Transverse colon (tissue), 4 donors: Measurements from ENCODE around the gene RBM38. TPM values are rescaled to one million over a fixed set of nuclear protein-coding genes. Genes with fewer than 3 reads are reported as not detected.
A peak's percentile ranks its signal among the peaks of the same experiment; 100 is the strongest.

Source experiments
- DNase-seq: peaks from one replicate; pipeline ENCODE4 v3.0.0-alpha.2; 2019
- H3K27ac ChIP-seq, 4 donors: fragments of 200-600 bp; sonication (generic); 2 replicates each; pipeline ENCODE4 v1.5.1; 2016 to 2018; ENCODE audit warnings: inconsistent platforms in 4 of 4
- H3K27me3 ChIP-seq: fragments of 200-600 bp; sonication (generic); 2 replicates; pipeline ENCODE4 v1.5.1; 2017; ENCODE audit warnings: inconsistent platforms
- H3K36me3 ChIP-seq, 4 donors: fragments of 200-600 bp; sonication (generic); 2 replicates each; pipeline ENCODE4 v1.5.1; 2017 to 2019; ENCODE audit warnings: inconsistent platforms in 4 of 4
- H3K4me1 ChIP-seq, 4 donors: fragments of 200-600 bp; sonication (generic); 2 replicates each; pipeline ENCODE4 v1.5.1; 2017 to 2020; ENCODE audit warnings: inconsistent platforms in 4 of 4
- H3K4me3 ChIP-seq, 4 donors: fragments of 200-600 bp; sonication (generic); 1 replicate in 1 of 4; 2 replicates in 3 of 4; pipeline versions ENCODE4 v1.5.1 to v1.6.1; 2017 to 2019; ENCODE audit warnings: inconsistent platforms in 4 of 4
- H3K9me3 ChIP-seq, 2 donors: fragments of 200-600 bp; sonication (generic); 2 replicates each; pipeline ENCODE4 v1.5.1; 2017 to 2019; ENCODE audit warnings: inconsistent platforms in 2 of 2
- EP300 ChIP-seq: sonication (generic); formaldehyde crosslinking; IDR thresholded peaks from one replicate; pipeline ENCODE4 v1.6.1; 2017; ENCODE audit warnings: antibody characterized with exemption, low read depth
- POLR2A ChIP-seq: fragments of 450-650 bp; IDR thresholded peaks from one replicate; pipeline ENCODE4 v1.6.1; 2016; ENCODE audit warnings: antibody characterized with exemption, mild to moderate bottlenecking, moderate library complexity
- POLR2AphosphoS5 ChIP-seq, 3 donors: sonication (generic); formaldehyde crosslinking; IDR thresholded peaks; one replicate each; pipeline ENCODE4 v1.6.1; 2016; ENCODE audit warnings: antibody characterized with exemption in 3 of 3
- WGBS, 2 donors: methylation state at CpG; one replicate each; pipeline ENCODE4 v1.1.5; 2018; ENCODE audit warnings: low coverage in 1 of 2; 5-methylcytosine and 5-hydroxymethylcytosine counted together
- in situ Hi-C, 4 donors: fragments of 200-750 bp; cut with MboI; loops; one replicate each; pipeline versions ENCODE4 v1.15.0 to v1.15.1; 2017; ENCODE audit warnings: low sequenced_read_pairs in 3 of 4, low pct_ligation_motif_present in 1 of 4, low pct_unique_long_range_greater_than_20kb in 1 of 4
- intact Hi-C: fragments of 100-400 bp; cut with DNase I; formaldehyde crosslinking; loops from one replicate; pipeline ENCODE4 v1.15.1; 2023; ENCODE audit warnings: low total_unique reads
- total RNA-seq, 4 donors: library from RNA; depleted of rRNA; stranded (reverse); fragments of >200 nt; gene quantifications; one replicate each; pipeline ENCODE4 v1.1.0, GENCODE V29; 2016
- TF ChIP-seq, protein P1 (sequence below), 5 experiments: fragments of 200-600 bp in 3 of 5; fragments of 450-650 bp in 2 of 5; sonication (generic) in 3 of 5; IDR thresholded peaks; 1 replicate in 2 of 5; 2 replicates in 3 of 5; pipeline ENCODE4 v1.5.1; 2016 to 2017; ENCODE audit warnings: antibody characterized with exemption in 5 of 5, inconsistent platforms in 3 of 5, mild to moderate bottlenecking in 2 of 5, moderate library complexity in 1 of 5

Gene RBM38
- total RNA-seq, 4 donors from 2014 or later = 26.5 to 37.4 (median 30.4) TPM

DNA sequence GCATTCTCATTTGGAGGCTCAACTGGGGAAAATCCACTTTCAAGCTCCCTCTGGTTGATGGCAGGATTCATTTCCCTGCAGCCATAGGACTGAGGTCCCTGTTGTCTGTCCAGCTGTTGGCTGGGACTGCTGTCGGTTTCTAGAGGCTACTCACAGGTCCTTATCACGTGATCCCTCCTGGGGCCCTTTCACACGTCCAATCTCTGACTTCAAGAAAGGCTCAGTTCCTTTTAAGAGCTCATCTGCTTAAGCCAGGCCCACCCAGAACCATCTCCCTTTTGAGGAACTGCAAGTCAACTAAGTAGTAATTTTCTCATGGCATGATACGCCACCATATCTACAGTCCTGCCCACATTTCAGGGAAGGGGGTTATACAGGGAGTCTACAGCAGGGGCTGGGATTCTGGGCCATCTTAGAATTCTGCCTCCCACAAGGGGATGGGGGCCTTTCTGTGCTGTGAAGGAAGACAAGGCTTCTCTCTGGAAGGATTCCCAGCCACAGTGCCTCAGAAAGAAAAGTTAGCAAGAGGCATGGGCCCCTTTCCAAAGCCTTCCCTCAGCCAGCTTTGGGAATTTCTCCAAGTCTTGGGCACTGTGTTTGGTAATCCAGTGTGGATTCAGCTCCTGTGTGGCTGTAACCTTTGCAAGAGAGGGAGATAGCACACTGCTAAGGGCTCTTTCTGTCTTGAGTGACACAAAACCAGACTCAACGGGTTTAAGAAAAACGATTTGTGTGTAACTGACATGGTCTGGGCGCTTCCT is 67.4 kb downstream of the RBM38 start:
- intact Hi-C loops = no loop called here
- 63% methylated on average over 7 of the region's 7 CpGs; no CpG with 5 or more reads in 1 of the 2 donors for WGBS, 2 donors
- in situ Hi-C loops = no loop called here

More for the DNA sequence above, 67.4 kb downstream of the RBM38 start:
- Histone ChIP-seq H3K4me1 (peaks cover 0 to 12% (median 0%) of the 10 kb centered on the region in 4 donors), H3K9me3 (no peaks in the 10 kb centered on the region), H3K27me3 (no peaks in the 10 kb centered on the region), H3K4me3 (no peak overlapping the region), H3K36me3 (no peaks in the 10 kb centered on the region), H3K27ac (peak overlapping the region; percentile 31 to 65 (median 52))
- no peak for DNase-seq
- no peak for TF ChIP-seq EP300
- TF ChIP-seq POLR2A = no peak
- TF ChIP-seq POLR2AphosphoS5 (IDR thresholded peaks at IDR 0.05) = no peak
- TF ChIP-seq, protein P1, sequence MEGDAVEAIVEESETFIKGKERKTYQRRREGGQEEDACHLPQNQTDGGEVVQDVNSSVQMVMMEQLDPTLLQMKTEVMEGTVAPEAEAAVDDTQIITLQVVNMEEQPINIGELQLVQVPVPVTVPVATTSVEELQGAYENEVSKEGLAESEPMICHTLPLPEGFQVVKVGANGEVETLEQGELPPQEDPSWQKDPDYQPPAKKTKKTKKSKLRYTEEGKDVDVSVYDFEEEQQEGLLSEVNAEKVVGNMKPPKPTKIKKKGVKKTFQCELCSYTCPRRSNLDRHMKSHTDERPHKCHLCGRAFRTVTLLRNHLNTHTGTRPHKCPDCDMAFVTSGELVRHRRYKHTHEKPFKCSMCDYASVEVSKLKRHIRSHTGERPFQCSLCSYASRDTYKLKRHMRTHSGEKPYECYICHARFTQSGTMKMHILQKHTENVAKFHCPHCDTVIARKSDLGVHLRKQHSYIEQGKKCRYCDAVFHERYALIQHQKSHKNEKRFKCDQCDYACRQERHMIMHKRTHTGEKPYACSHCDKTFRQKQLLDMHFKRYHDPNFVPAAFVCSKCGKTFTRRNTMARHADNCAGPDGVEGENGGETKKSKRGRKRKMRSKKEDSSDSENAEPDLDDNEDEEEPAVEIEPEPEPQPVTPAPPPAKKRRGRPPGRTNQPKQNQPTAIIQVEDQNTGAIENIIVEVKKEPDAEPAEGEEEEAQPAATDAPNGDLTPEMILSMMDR (IDR thresholded peaks at IDR 0.05) = no peak

Other genes starting within 250 kb of the RBM38 start
- gene BMP7, start 124.8 kb upstream of the RBM38 start, total RNA-seq = 1 to 10 TPM in 3 of 4 donors, not detected in 1; 1.4 to 2.2 (median 1.5) TPM
- not detected for gene SPO11, start 61.6 kb upstream of the RBM38 start, total RNA-seq
- gene RAE1, start 40.1 kb upstream of the RBM38 start, total RNA-seq = 10 to 100 TPM in 3 of 4 donors, 1 to 10 TPM in 1; 5.6 to 29.9 (median 15.2) TPM
- gene CTCFL, start 133.7 kb downstream of the RBM38 start, total RNA-seq = under 1 TPM in 1 of 4 donors, not detected in 3; 0.14 TPM
- gene PCK1, start 169.7 kb downstream of the RBM38 start, total RNA-seq = 100 to 1,000 TPM; 395 to 794 (median 739) TPM
- gene ZBP1, start 229.0 kb downstream of the RBM38 start, total RNA-seq = 1 to 10 TPM in 2 of 4 donors, not detected in 2; 1.6 to 4.4 TPM